Fibroblast of skin of right biceps (primary cell): ENCODE data around the gene MMP21.

Experiments
- DNase-seq: peaks from one replicate; pipeline ENCODE4 v3.0.0-alpha.2; 2013

MMP21 gene

DNA sequence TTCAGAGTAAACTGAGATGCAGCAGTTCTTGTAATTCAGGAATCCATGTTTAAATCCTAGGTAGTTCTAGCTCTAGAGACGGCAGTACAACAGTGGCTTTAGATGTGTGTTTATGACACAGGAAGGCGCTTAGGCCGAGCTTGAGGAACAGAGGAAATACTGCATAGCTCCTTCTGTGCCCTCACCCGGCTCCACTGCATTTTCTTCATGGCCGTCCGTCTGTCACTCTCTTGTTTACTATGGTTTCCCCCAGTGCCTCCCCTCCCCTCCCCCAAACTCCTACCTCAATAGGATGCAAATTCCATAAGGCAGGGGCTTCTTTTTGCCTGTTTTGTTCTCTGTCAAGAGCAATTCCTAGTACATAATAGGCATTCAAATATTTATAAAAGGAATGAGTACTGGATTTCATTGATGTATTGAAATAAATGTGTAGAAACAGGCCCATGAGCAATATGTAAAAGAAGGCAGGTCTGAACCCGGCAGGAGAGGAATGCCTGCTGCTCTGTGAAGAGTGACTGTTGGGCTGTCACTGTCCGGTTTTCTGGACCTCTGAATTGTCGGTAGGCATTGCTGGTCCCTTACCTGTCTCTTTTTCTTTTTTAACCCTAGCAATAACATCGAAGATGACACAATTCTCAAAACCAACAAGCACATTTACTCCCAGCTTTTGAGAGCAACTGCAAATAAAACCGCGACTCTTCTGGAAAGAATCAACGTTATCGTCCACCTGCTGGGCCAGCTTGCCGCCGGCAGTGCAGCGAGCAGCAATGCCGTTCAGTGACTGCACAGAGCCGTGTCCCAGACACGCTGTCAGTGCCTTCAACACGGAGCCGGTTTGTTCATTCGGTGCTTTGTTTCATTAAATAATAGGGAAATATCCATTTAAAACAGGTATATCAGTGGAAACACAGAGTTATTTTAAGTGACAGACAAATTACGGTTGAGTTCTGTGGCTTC lies 12.7 kb downstream of the MMP21 start:
- no peak for DNase-seq

DNA sequence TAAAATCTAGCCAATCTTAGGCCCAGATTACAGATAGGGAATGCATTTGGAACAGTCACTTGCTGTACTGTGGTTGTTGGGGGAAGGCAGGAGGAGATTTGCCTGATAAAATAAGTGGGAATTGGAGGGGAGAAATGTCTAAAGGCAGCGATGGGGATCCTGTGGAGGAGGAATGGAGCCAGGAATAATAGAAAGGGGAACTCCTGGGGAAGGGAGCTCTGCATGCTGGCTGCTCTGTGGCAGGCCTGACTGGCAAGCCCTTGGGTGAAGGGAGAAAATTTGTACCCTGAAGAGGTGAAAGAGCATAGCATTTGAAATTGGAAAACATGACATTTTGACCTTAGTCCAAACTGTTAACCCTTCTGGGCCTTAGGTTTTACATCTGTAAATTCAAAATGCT lies 13.7 kb downstream of the MMP21 start:
- DNase-seq, result no peak

DNA sequence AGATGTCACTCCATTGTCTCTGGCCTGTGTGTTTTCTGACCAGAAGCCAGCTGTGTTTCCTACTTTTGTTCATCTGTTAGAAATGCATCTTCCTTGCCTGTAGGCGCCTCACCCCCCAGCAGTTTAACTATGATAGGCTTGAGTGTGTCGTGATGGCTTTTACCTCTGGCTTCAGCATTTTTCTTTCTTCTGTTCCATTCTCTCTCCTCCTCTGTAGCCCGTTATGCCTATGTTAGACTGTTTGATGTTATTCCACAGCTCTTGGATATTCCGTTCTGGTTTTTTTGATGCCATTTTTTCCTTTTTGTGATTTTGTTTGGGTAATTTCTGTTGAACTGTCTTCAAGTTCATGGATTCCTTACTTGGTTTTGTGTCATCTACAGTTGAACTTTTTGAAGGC lies 17.9 kb downstream of the MMP21 start:
- DNase-seq, result no peak

DNA sequence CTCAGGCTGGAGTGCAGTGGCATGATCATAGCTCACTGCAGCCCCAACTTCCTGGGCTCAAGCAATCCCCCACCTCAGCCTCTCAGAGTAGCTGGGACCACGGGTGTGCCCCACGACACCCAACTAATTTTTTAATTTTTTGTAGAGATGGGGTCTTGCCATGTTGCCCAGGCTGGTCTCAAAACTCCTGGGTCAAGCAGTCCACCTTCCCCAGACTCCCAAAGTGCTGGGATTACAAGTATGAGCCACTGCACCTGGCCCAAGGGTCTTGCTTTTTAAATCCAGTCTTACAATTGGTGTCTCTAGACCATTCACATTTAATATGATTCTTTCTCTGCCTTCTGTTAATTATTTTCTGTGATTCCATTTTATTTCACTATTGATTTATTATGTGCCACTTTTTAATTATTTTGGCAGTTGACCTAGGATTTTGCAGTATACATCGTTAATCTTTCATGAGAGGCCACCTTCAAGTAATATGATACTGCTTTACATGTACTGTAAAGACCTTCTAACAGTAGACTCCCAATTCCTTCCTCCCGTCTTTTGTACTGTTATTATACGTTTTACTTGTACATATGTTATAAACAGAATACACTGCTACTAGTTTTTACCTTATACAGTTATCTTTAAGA lies 18.7 kb downstream of the MMP21 start:
- DNase-seq, result no peak

DNA sequence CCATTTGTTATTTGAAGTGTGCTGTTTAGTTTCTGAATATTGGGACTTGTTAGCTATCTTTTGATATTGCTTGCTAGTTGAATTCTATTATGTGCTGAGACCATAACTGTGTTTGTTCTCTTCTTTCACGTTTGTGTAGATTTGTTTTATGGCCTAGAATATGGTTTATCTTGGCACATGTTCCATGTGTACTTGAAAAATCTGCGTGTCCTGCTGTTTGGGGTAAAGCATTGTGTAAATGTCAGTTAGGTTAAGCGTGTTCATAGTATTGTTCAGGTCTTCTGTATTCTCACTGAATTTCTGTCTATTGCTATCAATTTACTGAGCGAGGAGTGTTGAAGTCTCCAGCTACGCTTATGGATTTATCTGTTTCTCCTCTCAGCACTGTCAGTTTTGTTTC lies 19.4 kb downstream of the MMP21 start:
- DNase-seq, result no peak

DNA sequence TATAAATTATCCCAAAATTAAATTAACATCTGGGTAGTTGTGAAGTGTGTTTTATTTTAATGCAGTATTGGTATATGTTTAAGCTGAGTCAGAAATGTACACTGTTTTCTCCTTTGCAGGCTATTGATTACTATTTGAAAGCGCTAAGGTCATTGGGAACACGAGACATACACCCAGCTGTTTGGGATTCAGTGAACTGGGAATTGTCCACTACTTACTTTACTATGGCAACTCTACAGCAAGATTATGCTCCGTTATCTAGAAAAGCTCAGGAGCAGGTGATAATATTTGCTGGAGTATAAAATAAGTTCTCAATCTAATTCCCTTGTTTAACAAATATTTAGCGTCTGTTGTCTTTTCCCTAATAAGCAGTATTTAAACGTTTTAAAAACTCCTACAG lies 28.2 kb downstream of the MMP21 start:
- no peak for DNase-seq

DNA sequence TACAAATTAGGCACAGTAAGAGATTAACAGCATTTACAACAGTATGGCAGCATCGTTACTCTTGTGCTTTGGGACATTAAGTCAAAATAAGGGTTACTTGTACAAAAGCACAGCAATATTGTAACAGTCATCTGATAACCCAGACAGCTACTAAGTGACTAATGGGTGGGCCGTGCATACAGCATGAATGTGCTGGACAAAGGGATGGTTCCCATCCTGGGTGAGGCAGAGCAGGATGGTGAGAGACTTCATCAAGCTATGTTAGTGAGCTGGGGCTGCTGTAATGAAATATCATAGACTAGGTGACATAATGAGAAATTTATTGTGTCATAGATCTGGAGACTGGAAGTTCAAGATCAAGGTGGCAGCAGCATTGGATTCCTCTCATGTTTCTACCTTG lies 30.7 kb downstream of the MMP21 start:
- DNase-seq, result no peak

DNA sequence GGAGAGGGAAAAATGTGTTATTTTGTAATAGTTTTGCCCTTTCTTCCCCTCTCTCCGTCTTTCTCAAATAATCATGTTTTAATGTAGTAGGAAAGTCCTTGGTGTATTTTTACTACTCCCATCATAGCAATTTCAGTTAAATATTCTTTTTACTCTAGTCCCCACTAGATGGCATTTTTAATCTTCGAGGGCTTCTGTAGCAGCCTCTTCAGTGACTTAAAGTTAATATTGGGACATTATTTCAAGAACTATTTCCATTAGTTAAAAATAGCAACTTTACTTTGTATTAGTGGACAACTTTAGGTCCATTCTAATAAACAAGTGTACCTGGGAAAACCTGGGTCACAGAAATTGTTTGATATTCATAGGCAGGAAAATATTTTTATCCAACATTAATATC lies 33.2 kb downstream of the MMP21 start:
- DNase-seq, result no peak

DNA sequence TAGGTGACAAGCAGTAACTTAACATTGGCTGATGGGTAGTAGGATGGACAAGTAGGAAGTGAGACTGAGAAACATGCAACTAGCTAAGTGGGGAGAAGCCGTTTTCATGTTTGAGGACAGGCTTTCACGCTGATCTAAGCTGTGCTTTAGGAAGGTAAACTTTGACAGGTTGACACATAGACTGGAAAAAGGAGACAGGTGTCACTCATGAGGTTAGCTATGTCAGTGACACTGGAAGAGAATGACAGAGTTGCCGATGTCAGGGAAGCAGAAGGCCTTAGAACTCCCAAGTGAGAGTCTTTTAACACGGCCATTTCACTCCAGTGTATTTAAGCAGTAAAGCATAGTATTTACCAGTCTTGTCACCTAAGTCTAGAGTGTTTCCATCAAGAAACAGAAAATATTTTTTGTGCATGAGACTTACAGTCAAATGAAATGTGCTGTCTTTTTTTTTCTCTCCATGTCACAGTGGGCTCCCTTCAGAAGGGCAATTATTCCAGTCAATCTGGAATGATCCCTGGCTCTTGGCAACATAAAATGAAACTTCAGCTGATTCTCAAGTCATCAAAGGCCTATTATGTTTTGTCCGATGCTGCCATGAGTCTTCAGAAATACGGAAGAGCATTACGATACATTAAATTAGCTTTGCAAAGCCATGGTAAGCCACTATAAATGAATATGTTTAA lies 35.5 kb downstream of the MMP21 start:
- no peak for DNase-seq

DNA sequence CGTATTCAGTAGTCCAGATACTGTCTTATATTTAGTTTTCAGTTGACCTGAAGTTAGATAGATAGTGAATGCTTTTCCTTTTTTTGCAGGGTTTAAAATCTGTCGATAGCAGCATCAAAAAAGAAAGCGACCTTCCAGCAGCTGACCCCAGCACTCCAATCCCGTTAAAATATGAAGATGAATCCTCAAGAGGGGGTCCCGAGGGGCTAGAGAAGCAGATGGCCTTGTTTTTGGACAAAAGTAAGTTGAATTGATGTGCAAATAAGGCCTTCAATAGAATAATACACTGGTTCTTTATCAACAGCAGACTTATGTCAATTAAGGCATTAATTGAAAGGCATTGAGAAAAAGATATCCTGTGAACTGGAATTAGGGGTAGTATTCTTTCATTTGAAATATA lies 37.4 kb downstream of the MMP21 start:
- DNase-seq, result no peak

DNA sequence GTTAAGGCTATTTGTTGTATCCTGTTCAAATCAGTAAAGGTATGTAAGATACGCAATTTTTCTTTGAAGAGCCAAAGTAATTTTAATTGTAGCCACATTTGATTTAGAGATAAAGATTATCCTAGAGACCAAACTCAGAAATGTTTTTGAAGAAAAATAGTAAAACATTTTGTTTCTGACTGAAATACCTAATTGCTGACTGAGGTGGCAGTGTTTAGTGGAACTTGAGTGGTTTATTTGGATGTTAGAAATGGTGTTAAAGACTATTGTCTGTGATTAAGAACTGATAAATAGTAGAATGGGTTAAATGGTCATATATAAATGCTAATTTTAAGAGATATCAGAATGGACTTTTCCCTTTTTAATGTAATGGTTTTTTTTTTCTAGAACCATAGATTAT lies 40.8 kb downstream of the MMP21 start:
- no peak for DNase-seq

DNA sequence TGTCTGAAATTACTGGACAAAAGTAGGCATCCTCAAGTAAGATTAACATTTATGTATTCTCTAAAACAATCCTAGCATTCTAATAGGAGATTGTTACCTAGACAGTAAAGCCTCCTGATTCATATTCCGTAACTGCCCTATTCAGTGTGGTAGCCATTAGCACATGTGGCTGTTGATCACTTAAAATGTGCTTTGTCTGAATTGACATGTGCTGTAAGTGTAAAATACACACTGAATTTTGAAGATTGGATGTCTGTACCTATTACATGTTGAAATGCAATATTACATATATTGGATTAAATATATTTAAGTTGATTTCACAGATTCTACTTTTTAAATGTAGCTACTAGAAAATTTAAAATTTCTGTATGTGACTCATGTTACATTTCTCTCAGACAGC lies 41.5 kb downstream of the MMP21 start:
- DNase-seq, result no peak

DNA sequence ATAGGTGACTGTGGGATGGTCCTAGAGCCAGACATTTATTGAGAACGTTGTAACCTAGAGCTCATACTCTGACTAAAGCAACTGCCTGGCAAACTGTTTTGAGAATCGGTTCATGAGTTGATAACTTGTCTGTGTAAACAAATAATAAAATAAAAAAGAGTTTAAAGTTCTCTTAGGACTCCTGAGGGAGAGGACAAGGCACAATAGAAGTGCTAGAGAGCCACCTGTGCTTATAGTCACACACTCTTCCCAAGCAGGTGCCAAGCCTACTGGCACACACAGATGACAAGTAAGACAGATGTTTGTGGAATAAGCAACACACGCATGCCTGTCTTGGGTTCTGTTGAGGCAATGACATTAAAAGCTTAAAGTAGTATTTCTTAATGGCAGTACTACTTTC lies 48.2 kb downstream of the MMP21 start:
- no peak for DNase-seq

DNA sequence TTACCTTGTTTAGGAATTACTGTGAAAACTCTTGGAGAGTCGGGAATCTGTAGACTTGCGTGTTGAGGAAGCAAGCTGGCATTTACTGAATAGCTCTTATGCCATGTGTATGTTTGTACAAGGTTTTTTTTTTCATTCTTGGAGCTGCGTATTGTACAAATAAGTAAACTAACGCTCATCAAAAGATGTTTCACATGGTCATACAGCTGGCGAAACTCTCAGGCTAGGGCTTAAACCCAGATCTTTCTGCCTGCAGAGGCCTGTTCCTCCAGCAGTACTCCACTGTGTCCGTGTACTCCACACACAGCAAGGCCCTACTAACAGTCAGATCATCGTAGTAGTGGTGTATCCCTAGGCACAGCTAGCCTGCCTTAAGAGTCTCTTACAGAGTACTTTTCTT lies 48.7 kb downstream of the MMP21 start:
- DNase-seq, result no peak

DNA sequence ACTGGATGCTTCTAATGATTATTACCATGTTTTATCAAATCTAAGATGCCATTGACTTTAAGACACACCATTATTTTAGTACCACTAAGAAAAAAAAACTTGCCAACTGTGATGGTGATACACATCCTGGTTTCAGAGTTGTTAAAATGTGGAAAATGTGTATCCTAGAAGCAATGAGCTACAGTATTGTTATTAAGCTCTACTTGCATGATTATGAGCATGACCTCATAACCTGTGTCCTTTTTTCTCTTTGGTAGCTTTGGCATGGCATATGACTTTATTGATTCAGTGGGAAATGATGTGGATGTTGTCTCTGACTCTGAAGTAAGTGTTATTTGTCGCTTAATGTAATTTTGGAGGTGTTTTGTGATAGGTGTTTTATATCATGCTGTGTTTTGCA lies 52.8 kb downstream of the MMP21 start:
- no peak for DNase-seq

DNA sequence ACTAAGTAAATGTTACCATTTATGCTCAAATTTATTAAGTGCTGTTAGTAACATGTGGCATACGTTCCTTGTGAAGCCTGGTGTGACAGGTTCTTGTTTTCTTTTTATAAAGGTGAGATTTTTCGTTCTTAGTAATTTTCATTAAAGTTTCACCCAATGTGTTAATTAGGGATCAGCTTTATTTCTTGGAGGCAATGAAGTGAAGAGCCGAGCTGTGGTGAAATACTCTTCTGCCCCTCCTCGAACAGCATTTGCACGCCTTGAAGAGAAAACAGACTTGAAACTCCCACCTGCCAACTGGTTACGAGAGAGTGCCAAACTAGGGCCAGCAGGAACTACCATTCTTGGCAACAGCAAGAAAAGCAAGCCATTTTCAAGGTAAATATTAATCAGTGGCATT lies 54.6 kb downstream of the MMP21 start:
- DNase-seq, result no peak

DNA sequence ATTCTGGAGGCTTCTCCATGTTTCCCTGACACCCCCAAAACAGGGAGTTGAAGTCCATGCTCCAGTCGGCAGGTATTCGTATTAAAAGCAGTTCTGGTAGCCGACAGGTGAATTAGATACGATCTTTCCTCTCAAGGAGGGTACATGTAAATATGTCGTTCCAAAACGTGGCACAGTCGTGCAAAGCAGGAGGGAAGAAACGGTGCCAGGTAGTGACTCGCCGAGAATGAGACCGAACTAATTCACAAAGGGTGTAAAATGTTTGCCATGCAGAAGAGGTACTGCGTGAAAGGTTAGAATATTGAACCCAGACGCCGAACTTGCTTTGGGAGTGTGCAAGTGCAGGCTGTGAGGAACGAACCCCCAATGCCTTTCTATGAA lies 55.6 kb downstream of the MMP21 start:
- no peak for DNase-seq

DNA sequence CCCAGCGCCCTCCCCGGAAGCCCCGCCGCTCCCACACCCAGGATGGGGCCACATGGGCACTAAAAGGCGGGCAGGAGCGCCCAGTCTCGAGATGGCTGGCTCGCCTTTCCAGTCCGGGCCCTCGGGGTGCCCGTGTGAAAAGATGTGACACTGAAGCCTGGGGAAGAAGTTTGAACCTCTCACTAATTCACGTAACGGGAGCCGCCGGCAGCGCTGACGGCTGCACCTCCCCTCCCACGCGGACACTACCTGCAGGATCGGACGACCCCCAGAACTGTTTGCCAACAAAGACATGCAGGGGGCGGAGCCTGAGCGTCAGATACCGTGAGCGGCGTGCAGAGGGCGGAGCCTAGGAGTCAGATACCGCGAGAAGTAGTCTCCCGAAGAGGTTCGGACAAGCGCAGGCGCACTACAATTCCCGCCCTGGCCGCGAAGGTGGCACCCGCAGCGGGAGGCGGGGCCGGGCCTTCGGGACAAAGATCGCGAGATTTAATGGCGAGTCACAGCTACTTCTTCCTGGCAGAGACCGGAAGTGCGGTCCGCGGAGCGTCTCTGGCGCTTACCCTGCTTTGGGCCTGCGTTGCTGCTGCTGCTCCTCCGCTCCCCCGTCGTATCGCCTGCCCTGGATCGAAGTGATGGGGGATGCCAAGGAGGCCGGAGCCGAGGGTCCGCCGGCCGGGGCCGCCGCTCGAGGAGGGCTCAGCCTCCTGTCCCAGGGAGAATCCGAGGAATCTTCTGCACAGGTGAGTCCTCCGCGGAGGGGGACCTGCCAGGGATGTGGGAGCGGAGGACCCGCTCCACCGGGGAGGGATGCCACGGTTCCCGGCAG lies 56.2 kb downstream of the MMP21 start, which contains the start of gene EDRF1:
Gene EDRF1 (plus strand): TSS at position 537 of the 829 bp plus-strand sequence. CDS start 99 bp downstream, at position 636.
- peak; percentile 99 for DNase-seq
